Astrocyte of the cerebellum (primary cell): ENCODE data around the gene IFNA6.

ENCODE experiments used
- DNase-seq: peaks from one replicate; pipeline ENCODE4 v3.0.0-alpha.2; 2011; ENCODE audit warnings: low read depth
- H3K4me3 ChIP-seq: 2 replicates; pipeline ENCODE4 v1.5.1; 2011; ENCODE audit warnings: mild to moderate bottlenecking, low read depth, low read length, moderate library complexity
- CTCF ChIP-seq: IDR thresholded peaks from 2 replicates; pipeline ENCODE4 v1.5.1; 2012; ENCODE audit warnings: low read length, low read depth, moderate library complexity, mild to moderate bottlenecking; ENCODE audit errors: missing control alignments
- in situ Hi-C: cut with HindIII; loops from 2 replicates; pipeline ENCODE4 v1.10.0; 2017; ENCODE audit warnings: low sequenced_read_pairs

IFNA6 gene

GRCh38 chr9:21350787-21351186 lies at the start of gene IFNA6:
IFNA6 (minus strand) TSS chr9:21350887; CDS start chr9:21350887, 0 bp downstream.
- TF ChIP-seq CTCF = no peak
- no peak for DNase-seq
- H3K4me3 ChIP-seq = no peak within 1 kb of the TSS
- in situ Hi-C loops = no loop called here

- DNase-seq = no peak
- in situ Hi-C loops = loop anchor here (5.0 kb wide), 1 partner anchor 68 kb away; no protein-coding TSS in a partner anchor
- TF ChIP-seq CTCF = no peak
- H3K4me3 ChIP-seq = no peak overlapping the region
Measured at GRCh38 chr9:21399956-21400355, 49.3 kb upstream of the IFNA6 start.

GRCh38 chr9:21398955-21399489 lies 48.3 kb upstream of the IFNA6 start:
- in situ Hi-C loops = no loop called here
- DNase-seq = no peak
- TF ChIP-seq CTCF = no peak
- H3K4me3 ChIP-seq = no peak overlapping the region

- peak; percentile 86 for TF ChIP-seq CTCF
- no peak for DNase-seq
- peak overlapping the region; percentile 58 for H3K4me3 ChIP-seq
- in situ Hi-C loops = no loop called here
Measured at GRCh38 chr9:21395778-21396717, 45.4 kb upstream of the IFNA6 start.

- in situ Hi-C loops = no loop called here
- no peak for DNase-seq
- no peak overlapping the region for H3K4me3 ChIP-seq
- peak; percentile 47 for TF ChIP-seq CTCF
Measured at GRCh38 chr9:21392270-21392669, 41.6 kb upstream of the IFNA6 start.

- H3K4me3 ChIP-seq = no peak within 1 kb of the TSS
- DNase-seq = no peak
Measured at GRCh38 chr9:21385131-21385670, 34.5 kb upstream of the IFNA6 start, which contains the start of gene IFNA2. IFNA2 (minus strand) TSS chr9:21385398; CDS start chr9:21385329, 69 bp downstream.

More at GRCh38 chr9:21385131-21385670, 34.5 kb upstream of the IFNA6 start, which contains the start of gene IFNA2:
- TF ChIP-seq CTCF = no peak
- in situ Hi-C loops = no loop called here
